Rectal smooth muscle tissue (tissue), 1 donor: Measurements from ENCODE around the gene PTPRD.
"Not testable (repeated sequence)": the region's sequence is repeated elsewhere in the genome, so short reads cannot be mapped to it uniquely, and the experiment has no call there.

ENCODE experiments used
- H3K27ac ChIP-seq: one replicate; pipeline ENCODE4 v1.7.0; 2013; ENCODE audit warnings: low read depth, low read length, inconsistent platforms
- H3K27me3 ChIP-seq: one replicate; pipeline ENCODE4 v1.7.0; 2013; ENCODE audit warnings: low read length; ENCODE audit not compliant: control insufficient read depth, insufficient read depth
- H3K36me3 ChIP-seq: one replicate; pipeline ENCODE4 v1.7.0; 2013; ENCODE audit warnings: low read length; ENCODE audit not compliant: control insufficient read depth, insufficient read depth
- H3K4me1 ChIP-seq: one replicate; pipeline ENCODE4 v1.7.0; 2013; ENCODE audit warnings: low read length; ENCODE audit not compliant: control insufficient read depth, insufficient read depth
- H3K4me3 ChIP-seq: one replicate; pipeline ENCODE4 v1.7.0; 2013; ENCODE audit warnings: low read length
- H3K9ac ChIP-seq: one replicate; pipeline ENCODE4 v1.7.0; 2013; ENCODE audit warnings: low read length

The PTPRD gene

GRCh38 chr9:9122230-9122875 lies 1490.4 kb downstream of the PTPRD start:
- Histone ChIP-seq H3K9ac (no peak overlapping the region), H3K27me3 (no peaks in the 10 kb centered on the region), H3K4me1 (no peaks in the 10 kb centered on the region), H3K27ac (no peak overlapping the region), H3K36me3 (no peaks in the 10 kb centered on the region), H3K4me3 (no peak overlapping the region)

GRCh38 chr9:9117866-9118265 lies 1494.9 kb downstream of the PTPRD start:
- no peaks in the 10 kb centered on the region for H3K36me3 ChIP-seq
- H3K4me3 ChIP-seq = no peak overlapping the region
- H3K27ac ChIP-seq = no peak overlapping the region
- no peaks in the 10 kb centered on the region for H3K4me1 ChIP-seq
- no peaks in the 10 kb centered on the region for H3K27me3 ChIP-seq
- H3K9ac ChIP-seq = no peak overlapping the region

- no peaks in the 10 kb centered on the region for H3K4me1 ChIP-seq
- no peak overlapping the region for H3K27ac ChIP-seq
- H3K9ac ChIP-seq = no peak overlapping the region
Observed at GRCh38 chr9:9112001-9112720, 1500.6 kb downstream of the PTPRD start.

DNA sequence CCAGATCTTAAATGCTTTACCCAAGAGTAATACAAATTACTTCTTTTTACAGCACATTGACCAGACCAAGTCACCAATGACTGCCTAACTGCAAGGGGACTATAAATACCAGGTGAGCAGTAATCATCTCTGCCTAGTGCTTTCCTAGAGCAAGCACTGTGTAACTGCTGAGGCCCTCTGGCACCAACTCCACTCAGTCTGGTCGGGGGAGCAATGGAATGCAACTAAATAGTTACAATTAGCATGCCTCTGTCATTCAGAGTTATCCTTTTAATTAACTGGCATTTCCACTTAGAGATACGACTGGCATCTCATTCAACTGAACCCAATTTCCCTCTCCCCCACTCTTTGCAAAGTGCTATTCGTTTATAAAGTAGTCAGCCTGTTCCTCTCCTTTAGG lies 1504.2 kb downstream of the PTPRD start:
- H3K27ac ChIP-seq = no peak overlapping the region
- H3K36me3 ChIP-seq = no peaks in the 10 kb centered on the region
- H3K4me3 ChIP-seq = no peak overlapping the region
- no peaks in the 10 kb centered on the region for H3K4me1 ChIP-seq
- no peak overlapping the region for H3K9ac ChIP-seq
- H3K27me3 ChIP-seq = no peaks in the 10 kb centered on the region

More at GRCh38 chr9:9112001-9112720, 1500.6 kb downstream of the PTPRD start:
- Histone ChIP-seq H3K4me3 (no peak overlapping the region), H3K27me3 (no peaks in the 10 kb centered on the region), H3K36me3 (no peaks in the 10 kb centered on the region)

DNA sequence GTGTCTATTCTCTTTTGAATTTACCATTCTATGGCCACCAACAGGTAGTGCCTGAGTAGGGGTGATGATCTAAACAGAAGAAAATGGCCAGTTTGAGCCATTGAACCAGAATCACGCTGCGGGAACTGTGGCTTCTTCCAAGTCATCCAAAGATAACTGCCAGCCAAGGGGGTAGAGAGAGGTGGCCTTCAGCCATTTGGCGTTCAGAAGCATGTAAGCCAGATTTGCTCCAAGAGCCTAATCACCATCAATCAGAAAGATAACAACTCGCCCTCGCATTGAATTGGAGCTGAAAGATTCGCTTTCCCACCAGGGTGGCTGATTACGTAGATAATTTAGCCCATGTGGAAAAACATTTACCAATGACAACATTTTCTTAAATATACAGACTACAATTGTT lies 1510.5 kb downstream of the PTPRD start:
- no peak overlapping the region for H3K27ac ChIP-seq
- no peaks in the 10 kb centered on the region for H3K4me1 ChIP-seq
- no peak overlapping the region for H3K9ac ChIP-seq
- H3K27me3 ChIP-seq = no peaks in the 10 kb centered on the region
- H3K36me3 ChIP-seq = no peaks in the 10 kb centered on the region
- H3K4me3 ChIP-seq = no peak overlapping the region

GRCh38 chr9:9100070-9100469 lies 1512.7 kb downstream of the PTPRD start:
- H3K9ac ChIP-seq = no peak overlapping the region
- H3K36me3 ChIP-seq = no peaks in the 10 kb centered on the region
- no peak overlapping the region for H3K4me3 ChIP-seq
- H3K27ac ChIP-seq = no peak overlapping the region
- H3K27me3 ChIP-seq = no peaks in the 10 kb centered on the region
- H3K4me1 ChIP-seq = no peaks in the 10 kb centered on the region

DNA sequence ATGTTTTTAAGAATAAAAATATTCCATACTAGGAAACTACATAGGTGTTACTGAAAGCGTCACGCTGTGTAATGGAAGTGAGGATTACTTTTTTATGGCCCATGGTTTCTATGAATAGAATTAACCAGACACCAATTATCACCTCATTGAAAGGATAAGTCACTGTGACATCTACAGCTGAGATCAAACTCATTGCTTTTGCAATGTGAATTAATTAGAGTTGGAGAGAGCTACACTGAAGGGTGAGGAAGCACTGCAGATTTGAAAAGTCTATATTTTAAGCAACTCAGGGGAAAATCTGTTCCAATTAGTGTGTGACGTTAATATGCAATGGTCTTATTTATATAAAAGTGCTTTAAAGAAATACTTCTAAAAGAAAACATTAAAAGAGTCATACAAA lies 1513.2 kb downstream of the PTPRD start:
- no peaks in the 10 kb centered on the region for H3K4me1 ChIP-seq
- no peak overlapping the region for H3K4me3 ChIP-seq
- H3K27me3 ChIP-seq = no peaks in the 10 kb centered on the region
- H3K9ac ChIP-seq = no peak overlapping the region
- H3K36me3 ChIP-seq = no peaks in the 10 kb centered on the region
- no peak overlapping the region for H3K27ac ChIP-seq

GRCh38 chr9:9097254-9097653 lies 1515.5 kb downstream of the PTPRD start:
- H3K27me3 ChIP-seq, H3K36me3 ChIP-seq, H3K9ac ChIP-seq, H3K4me1 ChIP-seq, H3K27ac ChIP-seq, H3K4me3 ChIP-seq: not testable (repeated sequence)

DNA sequence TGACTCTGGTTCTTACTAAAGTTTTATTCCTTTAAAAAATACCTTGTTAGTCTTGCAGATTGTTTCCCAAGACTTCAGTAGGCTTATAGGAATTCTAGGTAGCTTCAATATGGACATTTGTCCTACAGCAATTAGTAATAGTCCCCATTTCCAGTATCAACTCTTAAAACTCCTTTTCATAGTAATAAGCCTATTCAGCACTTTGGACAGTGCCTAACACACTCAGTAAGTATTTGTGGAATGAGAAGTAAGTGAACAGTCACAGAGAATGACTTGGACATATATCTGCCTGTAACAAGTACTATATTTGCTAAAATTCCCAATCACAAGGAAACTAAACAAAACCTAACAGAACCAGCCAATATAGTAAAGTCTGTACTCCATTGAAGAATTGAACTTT lies 1521.4 kb downstream of the PTPRD start:
- no peaks in the 10 kb centered on the region for H3K36me3 ChIP-seq
- no peaks in the 10 kb centered on the region for H3K4me1 ChIP-seq
- H3K27ac ChIP-seq = no peak overlapping the region
- no peaks in the 10 kb centered on the region for H3K27me3 ChIP-seq
- H3K4me3 ChIP-seq = no peak overlapping the region
- no peak overlapping the region for H3K9ac ChIP-seq

- Histone ChIP-seq H3K4me1 (no peaks in the 10 kb centered on the region), H3K27me3 (no peaks in the 10 kb centered on the region)
Observed at GRCh38 chr9:9079473-9079872, 1533.3 kb downstream of the PTPRD start.

DNA sequence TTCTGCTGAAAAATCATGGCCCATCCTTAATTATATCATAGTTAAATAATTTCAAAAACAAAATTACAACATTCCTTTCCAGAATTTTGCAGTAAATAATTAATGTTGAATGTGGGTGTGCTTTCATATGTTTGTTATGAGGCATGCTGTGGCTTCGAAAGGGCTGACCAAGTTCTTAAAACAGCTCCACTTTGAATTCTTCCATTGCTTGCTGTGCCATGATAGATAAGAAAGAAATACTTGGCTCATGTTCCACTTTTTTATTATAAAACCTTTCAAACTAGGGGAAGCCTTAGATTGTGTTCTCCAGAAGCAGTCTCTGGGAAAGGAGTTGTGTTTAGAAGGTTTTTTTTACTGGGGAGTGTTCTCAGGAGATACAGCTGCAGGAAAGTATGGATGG lies 1534.5 kb downstream of the PTPRD start:
- Histone ChIP-seq H3K27me3 (no peaks in the 10 kb centered on the region), H3K9ac (no peak overlapping the region), H3K27ac (no peak overlapping the region), H3K4me1 (no peaks in the 10 kb centered on the region), H3K36me3 (no peaks in the 10 kb centered on the region), H3K4me3 (no peak overlapping the region)

More at GRCh38 chr9:9079473-9079872, 1533.3 kb downstream of the PTPRD start:
- no peak overlapping the region for H3K9ac ChIP-seq
- no peak overlapping the region for H3K4me3 ChIP-seq
- H3K27ac ChIP-seq = no peak overlapping the region
- H3K36me3 ChIP-seq = no peaks in the 10 kb centered on the region

- no peak overlapping the region for H3K27ac ChIP-seq
Observed at GRCh38 chr9:9061627-9062026, 1551.2 kb downstream of the PTPRD start.

More at GRCh38 chr9:9061627-9062026, 1551.2 kb downstream of the PTPRD start:
- H3K36me3 ChIP-seq = no peaks in the 10 kb centered on the region
- H3K4me3 ChIP-seq = no peak overlapping the region
- no peaks in the 10 kb centered on the region for H3K27me3 ChIP-seq
- H3K4me1 ChIP-seq = no peaks in the 10 kb centered on the region
- H3K9ac ChIP-seq = no peak overlapping the region
